Caco-2 (cell line): ENCODE measurements around the gene UBE2H. TPM values are rescaled to one million over a fixed set of nuclear protein-coding genes. Genes with fewer than 3 reads are reported as not detected.

ENCODE experiments used
- BruUV-seq: library from RNA; stranded (reverse); fragments of 400-500 nt; replicated peaks from 2 replicates; lab custom pipeline; 2021; lab: Mats Ljungman, UMichigan
- CTCF ChIA-PET: fragments of 300-600 bp; sonication (Branson Sonifier 250); formaldehyde crosslinking; loops from one replicate; lab custom pipeline; 2022; ENCODE audit warnings: antibody characterized with exemption; lab: Charles Lee
- POLR2A ChIA-PET: fragments of 300-600 bp; sonication (Branson Sonifier 250); formaldehyde crosslinking; loops from one replicate; lab custom pipeline; 2022; ENCODE audit warnings: antibody characterized with exemption; lab: Charles Lee
- DNase-seq, 2 experiments: peaks; one replicate each; pipeline versions ENCODE4 v3.0.0 to v3.0.0-alpha.2; 2020 to 2022
- H3K27me3 ChIP-seq: replicated peaks from 2 replicates; pipeline ENCODE4 v1.6.0; 2011; ENCODE audit warnings: low read length; ENCODE audit not compliant: control insufficient read depth, insufficient read depth
- H3K36me3 ChIP-seq: 2 replicates; pipeline ENCODE4 v1.5.1; 2011; ENCODE audit warnings: low read length; ENCODE audit not compliant: control insufficient read depth, insufficient read depth
- H3K4me1 ChIP-seq: fragments of 250-450 bp; sonication (Bioruptor Pico); 2 replicates; pipeline ENCODE4 v1.5.1; 2020; ENCODE audit warnings: mild to moderate bottlenecking
- H3K4me3 ChIP-seq: 2 replicates; pipeline ENCODE4 v1.5.1; 2011; ENCODE audit warnings: low read depth, mild to moderate bottlenecking, control low read depth, low read length
- H3K9me3 ChIP-seq: fragments of 250-450 bp; sonication (Bioruptor Pico); 2 replicates; pipeline ENCODE4 v1.5.1; 2020; ENCODE audit warnings: mild to moderate bottlenecking, moderate library complexity
- H3K27ac Mint-ChIP-seq: one replicate; pipeline ENCODE4 v1.8.0; 2022; ENCODE audit warnings: mixed read lengths; ENCODE audit not compliant: unreplicated experiment
- H3K27me3 Mint-ChIP-seq: one replicate; pipeline ENCODE4 v1.8.0; 2022; ENCODE audit warnings: mixed read lengths; ENCODE audit not compliant: insufficient read depth, unreplicated experiment
- H3K36me3 Mint-ChIP-seq: one replicate; pipeline ENCODE4 v1.8.0; 2022; ENCODE audit warnings: mild to moderate bottlenecking, mixed read lengths; ENCODE audit not compliant: insufficient read depth, unreplicated experiment
- H3K4me1 Mint-ChIP-seq: one replicate; pipeline ENCODE4 v1.8.0; 2022; ENCODE audit warnings: low read depth, mixed read lengths; ENCODE audit not compliant: unreplicated experiment
- H3K4me3 Mint-ChIP-seq: one replicate; pipeline ENCODE4 v1.8.0; 2022; ENCODE audit warnings: mild to moderate bottlenecking, moderate library complexity, mixed read lengths; ENCODE audit not compliant: unreplicated experiment
- H3K9me3 Mint-ChIP-seq: one replicate; pipeline ENCODE4 v1.8.0; 2022; ENCODE audit warnings: mixed read lengths; ENCODE audit not compliant: unreplicated experiment
- CTCF ChIP-seq, 2 experiments: fragments of 200-600 bp in 1 of 2; IDR thresholded peaks; 1 replicate in 1 of 2; 2 replicates in 1 of 2; pipeline versions ENCODE4 v1.5.1 to v1.8.0; 2011 to 2022; ENCODE audit warnings: antibody characterized with exemption in 1 of 2, control low read depth in 1 of 2, inconsistent platforms in 1 of 2, low read depth in 1 of 2, low read length in 1 of 2, mild to moderate bottlenecking in 1 of 2, moderate library complexity in 1 of 2; ENCODE audit not compliant: insufficient read depth in 1 of 2, severe bottlenecking in 1 of 2, unreplicated experiment in 1 of 2
- intact Hi-C: fragments of 100-400 bp; cut with micrococcal nuclease; formaldehyde crosslinking; loops from one replicate; pipeline ENCODE4 v1.10.0; 2022; ENCODE audit not compliant: unreplicated experiment
- total RNA-seq: library from RNA; stranded (reverse); gene quantifications from 2 replicates; pipeline ENCODE4 v1.2.3, GENCODE V29; 2022

UBE2H gene
- total RNA-seq, 1 experiment from 2014 or later: 35.7 TPM

DNA sequence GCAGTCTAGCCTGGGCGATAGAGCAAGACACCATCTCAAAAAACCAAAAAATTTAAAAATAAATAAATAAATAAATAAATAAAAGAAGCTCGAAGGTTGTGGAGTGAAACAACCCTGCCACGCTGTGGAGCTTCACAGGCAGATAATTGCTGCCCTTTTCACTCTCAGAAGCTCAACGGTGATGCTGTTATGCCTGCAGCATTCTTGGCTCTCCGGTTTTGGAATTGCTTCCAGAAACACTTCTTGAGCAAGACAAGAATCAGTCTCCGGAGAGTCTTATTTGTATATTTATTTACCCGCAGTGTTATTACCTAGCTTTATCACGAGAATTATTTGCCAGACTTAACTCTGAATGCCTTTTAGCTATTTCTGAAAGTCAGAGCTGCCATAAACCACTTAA lies 40.5 kb upstream of the UBE2H start:
- Mint-ChIP-seq H3K4me3 (no peak overlapping the region), H3K36me3 (no peaks in the 10 kb centered on the region), H3K27ac (no peak overlapping the region), H3K4me1 (no peaks in the 10 kb centered on the region), H3K9me3 (no peaks in the 10 kb centered on the region), H3K27me3 (no peaks in the 10 kb centered on the region)
- intact Hi-C loops: no loop called here
- TF ChIP-seq CTCF (IDR thresholded peaks at IDR 0.05; ENCODE audit: insufficient read depth in 1 of 2, low read depth in 1 of 2, low read length in 1 of 2, severe bottlenecking in 1 of 2, unreplicated experiment in 1 of 2): no peak
- CTCF ChIA-PET: no interaction called here
- no TSS peak for BruUV-seq
- H3K4me3 ChIP-seq: no peak overlapping the region
- H3K27me3 ChIP-seq: no peaks in the 10 kb centered on the region
- no peaks in the 10 kb centered on the region for H3K9me3 ChIP-seq
- H3K36me3 ChIP-seq: no peaks in the 10 kb centered on the region
- H3K4me1 ChIP-seq: no peaks in the 10 kb centered on the region; the same call in 1 of the 2 replicates
- DNase-seq: no peak
- POLR2A ChIA-PET: no interaction called here

GRCh38 chr7:129990403-129991192 lies 37.8 kb upstream of the UBE2H start:
- BruUV-seq: no TSS peak
- POLR2A ChIA-PET: no interaction called here
- Mint-ChIP-seq H3K4me3 (no peak overlapping the region), H3K4me1 (no peaks in the 10 kb centered on the region), H3K27ac (no peak overlapping the region), H3K9me3 (no peaks in the 10 kb centered on the region), H3K27me3 (no peaks in the 10 kb centered on the region), H3K36me3 (no peaks in the 10 kb centered on the region)
- no peaks in the 10 kb centered on the region for H3K36me3 ChIP-seq
- H3K4me3 ChIP-seq: no peak overlapping the region
- no peaks in the 10 kb centered on the region for H3K27me3 ChIP-seq
- H3K9me3 ChIP-seq: no peaks in the 10 kb centered on the region
- no peak for TF ChIP-seq CTCF (IDR thresholded peaks at IDR 0.05; ENCODE audit: insufficient read depth in 1 of 2, low read depth in 1 of 2, low read length in 1 of 2, severe bottlenecking in 1 of 2, unreplicated experiment in 1 of 2)
- no peaks in the 10 kb centered on the region; the same call in 1 of the 2 replicates for H3K4me1 ChIP-seq
- intact Hi-C loops: no loop called here
- CTCF ChIA-PET: no interaction called here
- DNase-seq: no peak

GRCh38 chr7:129989466-129989865 lies 36.7 kb upstream of the UBE2H start:
- Histone ChIP-seq H3K27me3 (no peaks in the 10 kb centered on the region), H3K4me1 (no peaks in the 10 kb centered on the region; the same call in 1 of the 2 replicates), H3K4me3 (no peak overlapping the region), H3K36me3 (no peaks in the 10 kb centered on the region), H3K9me3 (no peaks in the 10 kb centered on the region)
- H3K9me3 Mint-ChIP-seq: no peaks in the 10 kb centered on the region
- no peaks in the 10 kb centered on the region for H3K36me3 Mint-ChIP-seq
- POLR2A ChIA-PET: no interaction called here
- H3K4me1 Mint-ChIP-seq: no peaks in the 10 kb centered on the region
- H3K27ac Mint-ChIP-seq: no peak overlapping the region
- no TSS peak for BruUV-seq
- no peak overlapping the region for H3K4me3 Mint-ChIP-seq
- TF ChIP-seq CTCF (IDR thresholded peaks at IDR 0.05; ENCODE audit: insufficient read depth in 1 of 2, low read depth in 1 of 2, low read length in 1 of 2, severe bottlenecking in 1 of 2, unreplicated experiment in 1 of 2): no peak
- H3K27me3 Mint-ChIP-seq: no peaks in the 10 kb centered on the region
- CTCF ChIA-PET: no interaction called here
- DNase-seq: no peak
- intact Hi-C loops: no loop called here
